PC-3 (cell line): ENCODE measurements around the gene GRIA1. TPM values are rescaled to one million over a fixed set of nuclear protein-coding genes. Genes with fewer than 3 reads are reported as not detected.

Source experiments
- ATAC-seq: fragments of 200-7000 bp; cut with Tn5 transposase; 2 replicates; pipeline ENCODE4 v1.9.1; 2020; ENCODE audit warnings: mild to moderate bottlenecking, moderate library complexity
- BruUV-seq: library from RNA; stranded (reverse); fragments of 400-500 nt; replicated peaks from 2 replicates; lab custom pipeline; 2021; lab: Mats Ljungman, UMichigan
- CTCF ChIA-PET: fragments of 300-600 bp; sonication (Branson Sonifier 250); formaldehyde crosslinking; loops from one replicate; lab custom pipeline; 2022; ENCODE audit warnings: antibody characterized with exemption; lab: Charles Lee
- POLR2A ChIA-PET: fragments of 300-600 bp; sonication (Branson Sonifier 250); formaldehyde crosslinking; loops from one replicate; lab custom pipeline; 2022; ENCODE audit warnings: antibody characterized with exemption; ENCODE audit not compliant: unreplicated experiment; lab: Charles Lee
- DNase-seq: peaks from one replicate; pipeline ENCODE4 v3.0.0-alpha.2; 2015
- H2AFZ ChIP-seq: fragments of 300-600 bp; sonication (generic); 2 replicates; pipeline ENCODE4 v1.6.0; 2016; ENCODE audit warnings: antibody characterized with exemption, low read length
- H3F3A ChIP-seq: fragments of 300-600 bp; sonication (generic); one replicate; pipeline ENCODE4 v1.6.0; 2017; ENCODE audit warnings: antibody characterized with exemption, low read length, control low read depth, mild to moderate bottlenecking; ENCODE audit not compliant: unreplicated experiment
- H3K27ac ChIP-seq: fragments of 300-600 bp; sonication (generic); 2 replicates; pipeline ENCODE4 v1.5.1; 2016; ENCODE audit warnings: mild to moderate bottlenecking, low read length
- H3K27me3 ChIP-seq: fragments of 300-600 bp; sonication (generic); 2 replicates; pipeline ENCODE4 v1.6.1; 2016; ENCODE audit warnings: low read length, mixed read lengths
- H3K36me3 ChIP-seq: fragments of 300-600 bp; sonication (generic); 2 replicates; pipeline ENCODE4 v1.6.1; 2016; ENCODE audit warnings: low read depth, mixed run types, low read length, mixed read lengths
- H3K4me1 ChIP-seq: fragments of 300-600 bp; sonication (generic); 2 replicates; pipeline ENCODE4 v1.5.1; 2016; ENCODE audit warnings: low read length; ENCODE audit not compliant: insufficient read depth
- H3K4me2 ChIP-seq: fragments of 300-600 bp; sonication (generic); 2 replicates; pipeline ENCODE4 v1.6.0; 2016; ENCODE audit warnings: low read length
- H3K4me3 ChIP-seq: fragments of 300-600 bp; sonication (generic); 2 replicates; pipeline ENCODE4 v1.5.1; 2016; ENCODE audit warnings: mild to moderate bottlenecking, low read length, mixed read lengths
- H3K79me2 ChIP-seq: fragments of 300-600 bp; sonication (generic); 2 replicates; pipeline ENCODE4 v1.6.1; 2017; ENCODE audit warnings: low read length, mixed read lengths
- H3K9ac ChIP-seq: fragments of 300-600 bp; sonication (generic); 2 replicates; pipeline ENCODE4 v1.6.0; 2016; ENCODE audit warnings: mild to moderate bottlenecking, low read length
- H3K9me2 ChIP-seq: fragments of 300-600 bp; sonication (generic); replicated peaks from 2 replicates; pipeline ENCODE4 v1.6.1; 2016; ENCODE audit warnings: mixed run types, low read length, mixed read lengths
- H3K9me3 ChIP-seq: fragments of 300-600 bp; sonication (generic); 2 replicates; pipeline ENCODE4 v1.6.1; 2016; ENCODE audit warnings: low read length, mixed read lengths
- H4K20me1 ChIP-seq: fragments of 300-600 bp; sonication (generic); 2 replicates; pipeline ENCODE4 v1.6.1; 2016; ENCODE audit warnings: low read length, mixed read lengths
- EZH2 ChIP-seq: fragments of 300-600 bp; sonication (generic); IDR thresholded peaks from one replicate; pipeline ENCODE4 v1.6.1; 2017; ENCODE audit warnings: antibody characterized with exemption, mild to moderate bottlenecking, low read length; ENCODE audit not compliant: unreplicated experiment
- EZH2phosphoT487 ChIP-seq: fragments of 300-600 bp; sonication (generic); IDR thresholded peaks from 2 replicates; pipeline ENCODE4 v1.6.1; 2018; ENCODE audit warnings: mild to moderate bottlenecking, antibody characterized with exemption, low read length, borderline replicate concordance
- intact Hi-C: fragments of 100-400 bp; cut with micrococcal nuclease; formaldehyde crosslinking; loops from 2 replicates; pipeline ENCODE4 v1.9.0; 2023
- total RNA-seq: library from RNA; depleted of rRNA; stranded (reverse); fragments of >200 nt; gene quantifications from 2 replicates; pipeline ENCODE4 v1.2.3, GENCODE V29; 2014
- TF ChIP-seq, protein P1 (sequence below): fragments of 300-600 bp; sonication (generic); conservative IDR thresholded peaks from 2 replicates; pipeline ENCODE4 v1.5.1; 2017; ENCODE audit warnings: antibody characterized with exemption, low read depth, mild to moderate bottlenecking, low read length

Gene GRIA1
- total RNA-seq, 1 experiment from 2014 or later, result not detected

DNA sequence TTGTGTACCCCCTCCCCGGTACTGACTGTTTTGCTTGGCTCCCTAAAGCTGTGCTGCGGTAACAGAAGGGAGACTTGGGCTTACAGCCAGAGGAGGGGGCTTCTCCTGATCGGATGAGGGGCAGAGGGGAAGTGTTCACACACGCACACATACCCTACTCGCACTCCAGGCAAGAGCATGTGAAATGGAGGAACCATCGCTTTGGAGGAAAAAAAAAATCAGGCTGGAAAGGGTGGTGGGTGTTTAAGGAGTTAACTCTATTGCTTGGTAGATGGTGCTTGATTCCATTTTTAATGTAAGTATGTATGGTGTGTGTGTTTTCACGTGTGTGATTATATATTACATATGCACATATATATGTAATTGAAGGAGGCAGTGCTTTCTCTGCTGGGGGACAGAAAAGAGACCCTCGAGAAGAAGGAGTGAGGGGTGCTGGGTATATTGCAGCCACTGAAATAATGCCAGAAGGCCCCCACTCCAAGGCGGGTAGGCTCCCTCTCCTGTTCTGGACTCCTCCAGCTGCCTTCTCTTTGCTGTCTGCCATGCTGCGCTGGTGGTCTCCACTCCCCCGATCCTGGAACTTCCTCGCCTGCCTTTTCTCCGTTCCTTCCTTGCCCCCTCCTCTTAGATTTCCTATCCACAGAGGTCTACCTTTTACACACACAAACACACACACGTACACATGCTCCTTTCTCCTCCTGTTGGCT, 721 bp downstream of the GRIA1 start:
- POLR2A ChIA-PET, result no interaction called here
- Histone ChIP-seq H4K20me1 (no peaks in the 10 kb centered on the region), H3K27ac (no peak overlapping the region), H3K4me1 (no peaks in the 10 kb centered on the region), H3K4me2 (peak overlapping the region; percentile 59), H3K36me3 (no peaks in the 10 kb centered on the region), H3K9me2 (no peaks in the 10 kb centered on the region), H3K79me2 (no peaks in the 10 kb centered on the region), H3K9me3 (no peaks in the 10 kb centered on the region), H3K27me3 (peaks cover 27% of the 10 kb centered on the region), H2AFZ (peak overlapping the region; percentile 58; the same call in 1 of the 2 replicates), H3F3A (no peaks in the 10 kb centered on the region), H3K9ac (no peak overlapping the region), H3K4me3 (peak overlapping the region; percentile 41; the same call in 1 of the 2 replicates)
- DNase-seq (no peak), ATAC-seq (no peak)
- intact Hi-C loops, result no loop called here
- BruUV-seq, result no TSS peak
- TF ChIP-seq EZH2, result no peak
- TF ChIP-seq, protein P1, sequence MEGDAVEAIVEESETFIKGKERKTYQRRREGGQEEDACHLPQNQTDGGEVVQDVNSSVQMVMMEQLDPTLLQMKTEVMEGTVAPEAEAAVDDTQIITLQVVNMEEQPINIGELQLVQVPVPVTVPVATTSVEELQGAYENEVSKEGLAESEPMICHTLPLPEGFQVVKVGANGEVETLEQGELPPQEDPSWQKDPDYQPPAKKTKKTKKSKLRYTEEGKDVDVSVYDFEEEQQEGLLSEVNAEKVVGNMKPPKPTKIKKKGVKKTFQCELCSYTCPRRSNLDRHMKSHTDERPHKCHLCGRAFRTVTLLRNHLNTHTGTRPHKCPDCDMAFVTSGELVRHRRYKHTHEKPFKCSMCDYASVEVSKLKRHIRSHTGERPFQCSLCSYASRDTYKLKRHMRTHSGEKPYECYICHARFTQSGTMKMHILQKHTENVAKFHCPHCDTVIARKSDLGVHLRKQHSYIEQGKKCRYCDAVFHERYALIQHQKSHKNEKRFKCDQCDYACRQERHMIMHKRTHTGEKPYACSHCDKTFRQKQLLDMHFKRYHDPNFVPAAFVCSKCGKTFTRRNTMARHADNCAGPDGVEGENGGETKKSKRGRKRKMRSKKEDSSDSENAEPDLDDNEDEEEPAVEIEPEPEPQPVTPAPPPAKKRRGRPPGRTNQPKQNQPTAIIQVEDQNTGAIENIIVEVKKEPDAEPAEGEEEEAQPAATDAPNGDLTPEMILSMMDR, result no peak
- no peak for TF ChIP-seq EZH2phosphoT487
- CTCF ChIA-PET, result no interaction called here

DNA sequence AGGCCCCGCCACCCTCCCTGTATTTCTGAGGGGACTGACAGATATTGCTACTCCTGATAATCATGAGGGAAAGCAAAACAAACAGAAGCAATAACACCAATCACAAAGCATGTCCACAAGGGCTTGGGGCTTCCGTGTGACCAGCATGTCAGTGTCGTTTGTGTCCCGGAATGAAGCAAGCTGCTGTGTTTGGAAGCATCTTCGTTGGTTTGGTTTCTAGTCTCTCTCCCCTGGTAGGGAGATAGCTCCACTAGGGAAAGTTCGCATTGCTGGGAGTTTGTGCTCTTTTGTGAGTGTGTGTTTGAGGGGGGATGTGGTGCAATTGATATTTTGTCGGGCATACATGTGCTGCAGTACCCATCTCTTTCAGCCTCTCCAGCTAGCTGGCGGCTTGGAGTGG, 1.4 kb downstream of the GRIA1 start:
- H3K9ac ChIP-seq, result no peak overlapping the region
- BruUV-seq, result no TSS peak
- H3K36me3 ChIP-seq, result no peaks in the 10 kb centered on the region
- TF ChIP-seq EZH2, result no peak
- TF ChIP-seq, protein P1, result no peak
- no peaks in the 10 kb centered on the region for H3K9me2 ChIP-seq
- no peaks in the 10 kb centered on the region for H3F3A ChIP-seq
- ATAC-seq, result no peak
- ChIA-PET CTCF (no interaction called here), POLR2A (no interaction called here)
- no peak overlapping the region for H3K4me2 ChIP-seq
- H4K20me1 ChIP-seq, result no peaks in the 10 kb centered on the region
- intact Hi-C loops, result no loop called here
- H3K27ac ChIP-seq, result no peak overlapping the region
- no peaks in the 10 kb centered on the region for H3K4me1 ChIP-seq
- H3K79me2 ChIP-seq, result no peaks in the 10 kb centered on the region
- no peak overlapping the region for H3K4me3 ChIP-seq
- H2AFZ ChIP-seq, result no peak overlapping the region
- no peak for DNase-seq
- peaks cover 27% of the 10 kb centered on the region for H3K27me3 ChIP-seq
- no peaks in the 10 kb centered on the region for H3K9me3 ChIP-seq

GRCh38 chr5:153496835-153497234, 6.4 kb downstream of the GRIA1 start:
- Histone ChIP-seq H3K27ac (no peak overlapping the region), H3K27me3 (peaks cover 6% of the 10 kb centered on the region), H3K9ac (no peak overlapping the region), H3K9me2 (no peaks in the 10 kb centered on the region), H3K36me3 (no peaks in the 10 kb centered on the region), H3F3A (no peaks in the 10 kb centered on the region), H4K20me1 (no peaks in the 10 kb centered on the region), H3K9me3 (no peaks in the 10 kb centered on the region), H3K4me1 (no peaks in the 10 kb centered on the region), H3K4me3 (no peak overlapping the region), H2AFZ (no peak overlapping the region), H3K4me2 (no peak overlapping the region), H3K79me2 (no peaks in the 10 kb centered on the region)
- ATAC-seq, result peak; percentile 56; the same call in 1 of the 2 replicates
- DNase-seq, result peak; percentile 57
- TF ChIP-seq, protein P1, result peak; percentile 81
- TF ChIP-seq EZH2 (no peak), EZH2phosphoT487 (no peak)
- POLR2A ChIA-PET, result no interaction called here
- BruUV-seq, result no TSS peak
- intact Hi-C loops, result loop anchor here (2.0 kb wide), 1 partner anchor 468 kb away; no protein-coding TSS in a partner anchor
- CTCF ChIA-PET, result interaction anchor here (0.7 kb wide), 1 partner anchor 39 kb away, joined by 3 read pairs; no protein-coding TSS in a partner anchor
